ENCODE data around the gene CKS1B. TPM values are rescaled to one million over a fixed set of nuclear protein-coding genes. Genes with fewer than 3 reads are reported as not detected.
"Not testable (repeated sequence)": the region's sequence is repeated elsewhere in the genome, so short reads cannot be mapped to it uniquely, and the experiment has no call there.

The CKS1B gene
- total RNA-seq, 1 donor from 2014 or later, result 30.4 TPM

GRCh38 chr1:154983776-154984466 is 9.4 kb downstream of the CKS1B start:
- DNase-seq (ENCODE audit: low read depth in 2 of 2), result peak in 1 of 2 donors; percentile 19

GRCh38 chr1:154986736-154987135 is 12.3 kb downstream of the CKS1B start:
- DNase-seq (ENCODE audit: low read depth in 2 of 2), result not testable (repeated sequence)

GRCh38 chr1:154987326-154987725 is 12.8 kb downstream of the CKS1B start:
- DNase-seq (ENCODE audit: low read depth in 2 of 2), result no peak

GRCh38 chr1:154988058-154988954 is 13.8 kb downstream of the CKS1B start:
- DNase-seq (ENCODE audit: low read depth in 2 of 2), result no peak

- no peak for DNase-seq (ENCODE audit: low read depth in 2 of 2)
These were observed 14.8 kb downstream of the CKS1B start for GRCh38 chr1:154989195-154989860.

GRCh38 chr1:154990276-154990675 is 15.8 kb downstream of the CKS1B start:
- no peak for DNase-seq (ENCODE audit: low read depth in 2 of 2)

- peak in 1 of 2 donors; percentile 33 for DNase-seq (ENCODE audit: low read depth in 2 of 2)
These were observed 18.5 kb downstream of the CKS1B start for GRCh38 chr1:154992721-154993571.

- DNase-seq (ENCODE audit: low read depth in 2 of 2), result no peak
These were observed 19.2 kb downstream of the CKS1B start, which contains the start of gene LENEP for GRCh38 chr1:154993572-154994268. Gene LENEP, plus strand, starts transcription at chr1:154993586. Its CDS starts 22 bp downstream, at chr1:154993608.

GRCh38 chr1:154994269-154994587 is 19.7 kb downstream of the CKS1B start:
- peak in 1 of 2 donors; percentile 32 for DNase-seq (ENCODE audit: low read depth in 2 of 2)

GRCh38 chr1:154994591-154994990 is 20.1 kb downstream of the CKS1B start:
- DNase-seq (ENCODE audit: low read depth in 2 of 2), result no peak

- DNase-seq (ENCODE audit: low read depth in 2 of 2), result peak; percentile 53 to 83
These were observed 21.0 kb downstream of the CKS1B start for GRCh38 chr1:154995301-154995983.

GRCh38 chr1:154996966-154997701 is 22.7 kb downstream of the CKS1B start:
- no peak for DNase-seq (ENCODE audit: low read depth in 2 of 2)

- DNase-seq (ENCODE audit: low read depth in 2 of 2), result no peak
These were observed 23.8 kb downstream of the CKS1B start for GRCh38 chr1:154998201-154998780.

GRCh38 chr1:154998818-154999570 is 24.5 kb downstream of the CKS1B start:
- peak; percentile 65 to 66 for DNase-seq (ENCODE audit: low read depth in 2 of 2)

- peak in 1 of 2 donors; percentile 22 for DNase-seq (ENCODE audit: low read depth in 2 of 2)
These were observed 25.3 kb downstream of the CKS1B start for GRCh38 chr1:154999571-155000410.

- peak in 1 of 2 donors; percentile 17 for DNase-seq (ENCODE audit: low read depth in 2 of 2)
These were observed 25.9 kb downstream of the CKS1B start for GRCh38 chr1:155000411-155000725.

- peak; percentile 81 to 86 for DNase-seq (ENCODE audit: low read depth in 2 of 2)
These were observed 26.4 kb downstream of the CKS1B start for GRCh38 chr1:155000726-155001424.
